Thyroid gland (tissue), 4 donors: ENCODE results near the gene SCN11A.

Experiments used
- POLR2A ChIP-seq, 2 donors: fragments of 450-650 bp; IDR thresholded peaks; one replicate each; pipeline ENCODE4 v1.6.1; 2017; ENCODE audit warnings: antibody characterized with exemption in 2 of 2, mild to moderate bottlenecking in 2 of 2, moderate library complexity in 1 of 2
- TF ChIP-seq, protein P1 (sequence below), 6 experiments: fragments of 200-600 bp in 3 of 6; fragments of 450-650 bp in 3 of 6; sonication (generic) in 3 of 6; IDR thresholded peaks; one replicate each; pipeline ENCODE4 v1.5.1; 2016 to 2019; ENCODE audit warnings: antibody characterized with exemption in 6 of 6, mild to moderate bottlenecking in 2 of 6, inconsistent platforms in 1 of 6, moderate library complexity in 1 of 6

DNA sequence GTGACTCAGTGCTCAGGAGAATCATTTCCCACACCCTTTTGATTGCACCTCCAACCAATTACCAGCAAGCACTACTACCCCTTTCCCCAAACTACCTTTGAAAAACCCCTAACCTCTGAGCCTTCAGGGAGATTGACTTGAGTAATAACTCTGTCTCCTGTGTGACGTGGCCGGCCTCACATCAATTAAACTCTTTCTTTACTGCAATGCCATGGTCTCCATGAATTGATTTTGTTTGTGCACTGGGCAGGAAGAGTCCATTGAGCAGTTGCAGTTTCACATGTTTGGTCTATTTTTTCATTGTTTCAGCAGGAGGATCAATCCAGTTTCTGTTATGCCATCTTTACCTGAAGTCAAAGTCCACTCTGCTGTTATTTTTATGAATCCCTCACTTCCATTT lies 32.4 kb downstream of the SCN11A start:
- TF ChIP-seq, protein P1, sequence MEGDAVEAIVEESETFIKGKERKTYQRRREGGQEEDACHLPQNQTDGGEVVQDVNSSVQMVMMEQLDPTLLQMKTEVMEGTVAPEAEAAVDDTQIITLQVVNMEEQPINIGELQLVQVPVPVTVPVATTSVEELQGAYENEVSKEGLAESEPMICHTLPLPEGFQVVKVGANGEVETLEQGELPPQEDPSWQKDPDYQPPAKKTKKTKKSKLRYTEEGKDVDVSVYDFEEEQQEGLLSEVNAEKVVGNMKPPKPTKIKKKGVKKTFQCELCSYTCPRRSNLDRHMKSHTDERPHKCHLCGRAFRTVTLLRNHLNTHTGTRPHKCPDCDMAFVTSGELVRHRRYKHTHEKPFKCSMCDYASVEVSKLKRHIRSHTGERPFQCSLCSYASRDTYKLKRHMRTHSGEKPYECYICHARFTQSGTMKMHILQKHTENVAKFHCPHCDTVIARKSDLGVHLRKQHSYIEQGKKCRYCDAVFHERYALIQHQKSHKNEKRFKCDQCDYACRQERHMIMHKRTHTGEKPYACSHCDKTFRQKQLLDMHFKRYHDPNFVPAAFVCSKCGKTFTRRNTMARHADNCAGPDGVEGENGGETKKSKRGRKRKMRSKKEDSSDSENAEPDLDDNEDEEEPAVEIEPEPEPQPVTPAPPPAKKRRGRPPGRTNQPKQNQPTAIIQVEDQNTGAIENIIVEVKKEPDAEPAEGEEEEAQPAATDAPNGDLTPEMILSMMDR (IDR thresholded peaks at IDR 0.05) = no peak
- no peak for TF ChIP-seq POLR2A (IDR thresholded peaks at IDR 0.05)
